Ishikawa (cell line): ENCODE data around the gene RO60.

Source experiments
- CEBPB ChIP-seq: IDR thresholded peaks from 2 replicates; pipeline ENCODE4 v1.6.1; 2012
- CREB1 ChIP-seq: IDR thresholded peaks from 2 replicates; pipeline ENCODE4 v1.6.1; 2012; ENCODE audit warnings: low read depth
- EGR1 ChIP-seq: IDR thresholded peaks from 2 replicates; pipeline ENCODE4 v1.6.1; 2012
- EP300 ChIP-seq: IDR thresholded peaks from 2 replicates; pipeline ENCODE4 v1.6.1; 2012; ENCODE audit warnings: borderline replicate concordance
- FOXM1 ChIP-seq: IDR thresholded peaks from 2 replicates; pipeline ENCODE4 v1.6.1; 2012; ENCODE audit warnings: low read depth, borderline replicate concordance
- NFIC ChIP-seq: IDR thresholded peaks from 2 replicates; pipeline ENCODE4 v1.6.1; 2012
- RAD21 ChIP-seq: IDR thresholded peaks from 2 replicates; pipeline ENCODE4 v1.6.1; 2012; ENCODE audit warnings: low read depth
- REST ChIP-seq: IDR thresholded peaks from 2 replicates; pipeline ENCODE4 v1.6.1; 2012; ENCODE audit warnings: low read depth, mild to moderate bottlenecking
- TAF1 ChIP-seq: IDR thresholded peaks from 2 replicates; pipeline ENCODE4 v1.6.1; 2012; ENCODE audit warnings: low read depth, mild to moderate bottlenecking
- TCF12 ChIP-seq: IDR thresholded peaks from 2 replicates; pipeline ENCODE4 v1.6.1; 2012; ENCODE audit warnings: low read depth
- TEAD4 ChIP-seq: IDR thresholded peaks from 2 replicates; pipeline ENCODE4 v1.6.1; 2012
- YY1 ChIP-seq: IDR thresholded peaks from 2 replicates; pipeline ENCODE4 v1.6.1; 2012; ENCODE audit warnings: low read depth
- ZBTB7A ChIP-seq: IDR thresholded peaks from 2 replicates; pipeline ENCODE4 v1.6.1; 2012; ENCODE audit warnings: low read depth
- TF ChIP-seq, protein P1 (sequence below): IDR thresholded peaks from 2 replicates; pipeline ENCODE4 v1.6.1; 2012
- TF ChIP-seq, protein P2 (sequence below): IDR thresholded peaks from 2 replicates; pipeline ENCODE4 v1.6.1; 2012

Gene RO60

DNA sequence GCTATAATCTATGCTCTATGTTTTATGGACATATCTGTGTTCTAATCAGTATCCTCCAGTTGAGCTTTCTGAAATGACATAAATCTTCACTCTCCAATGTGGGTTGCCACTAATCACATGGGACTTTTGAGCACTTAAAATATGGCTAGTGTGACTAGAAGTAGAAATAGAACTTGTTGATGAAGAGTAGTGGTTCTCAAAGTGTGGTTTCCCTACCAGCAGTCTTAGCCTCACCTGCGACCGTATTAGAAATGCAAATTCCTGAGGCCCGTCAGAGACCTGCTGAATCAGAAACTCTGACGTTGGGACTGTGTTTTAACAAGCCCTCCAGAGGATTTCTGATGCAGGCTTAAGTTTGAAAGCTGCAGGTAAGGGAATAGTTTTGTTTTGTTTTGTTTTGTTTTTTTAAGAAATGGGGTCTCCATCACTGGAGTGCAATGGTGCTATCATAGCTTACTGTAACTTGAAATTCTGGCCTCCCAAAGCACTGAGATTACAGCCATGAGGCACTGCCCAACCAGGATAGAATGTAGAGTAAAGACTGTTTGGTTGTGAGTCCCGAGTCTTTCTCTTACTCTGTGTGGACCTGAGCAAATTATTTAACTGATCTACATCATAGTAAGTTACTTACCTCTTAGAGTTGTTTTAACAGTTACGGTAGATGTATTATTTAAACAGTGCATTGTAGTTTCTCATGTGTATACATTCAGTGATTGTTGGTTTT lies 24.1 kb downstream of the RO60 start:
- no peak for TF ChIP-seq TCF12
- no peak for TF ChIP-seq YY1
- no peak for TF ChIP-seq REST
- no peak for TF ChIP-seq EGR1
- no peak for TF ChIP-seq ZBTB7A
- TF ChIP-seq TAF1, result no peak
- TF ChIP-seq CREB1, result no peak
- no peak for TF ChIP-seq FOXM1
- TF ChIP-seq, protein P1, sequence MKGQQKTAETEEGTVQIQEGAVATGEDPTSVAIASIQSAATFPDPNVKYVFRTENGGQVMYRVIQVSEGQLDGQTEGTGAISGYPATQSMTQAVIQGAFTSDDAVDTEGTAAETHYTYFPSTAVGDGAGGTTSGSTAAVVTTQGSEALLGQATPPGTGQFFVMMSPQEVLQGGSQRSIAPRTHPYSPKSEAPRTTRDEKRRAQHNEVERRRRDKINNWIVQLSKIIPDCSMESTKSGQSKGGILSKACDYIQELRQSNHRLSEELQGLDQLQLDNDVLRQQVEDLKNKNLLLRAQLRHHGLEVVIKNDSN, result no peak
- no peak for TF ChIP-seq CEBPB
- TF ChIP-seq NFIC, result no peak
- TF ChIP-seq, protein P2, sequence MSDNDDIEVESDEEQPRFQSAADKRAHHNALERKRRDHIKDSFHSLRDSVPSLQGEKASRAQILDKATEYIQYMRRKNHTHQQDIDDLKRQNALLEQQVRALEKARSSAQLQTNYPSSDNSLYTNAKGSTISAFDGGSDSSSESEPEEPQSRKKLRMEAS, result no peak
- TF ChIP-seq RAD21, result no peak
- no peak for TF ChIP-seq TEAD4

DNA sequence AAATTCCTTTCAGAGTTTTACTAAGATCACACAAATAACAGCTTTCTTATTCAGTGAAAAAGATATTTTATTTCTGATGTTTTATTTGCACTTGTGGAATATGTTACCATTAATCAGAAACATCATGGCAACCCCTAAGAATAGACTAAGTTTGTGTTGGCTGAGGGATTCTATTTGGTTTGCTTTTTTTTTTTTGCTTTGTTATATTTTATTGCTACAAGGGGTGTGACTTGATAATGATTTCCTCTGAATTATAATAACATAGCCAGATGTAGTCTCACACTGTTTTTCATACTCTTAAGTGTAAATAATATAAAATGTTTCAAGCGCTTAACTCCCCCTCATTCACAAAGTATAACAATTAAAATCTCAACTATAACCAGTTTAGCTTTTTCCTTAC lies 25.9 kb downstream of the RO60 start:
- TF ChIP-seq CEBPB, result no peak

GRCh38 chr1:193086342-193086741 lies 26.9 kb downstream of the RO60 start:
- no peak for TF ChIP-seq TCF12
- TF ChIP-seq, protein P1, result no peak
- no peak for TF ChIP-seq YY1
- TF ChIP-seq FOXM1, result no peak
- TF ChIP-seq EP300, result no peak
- TF ChIP-seq EGR1, result no peak
- TF ChIP-seq CEBPB, result no peak
- TF ChIP-seq TAF1, result no peak
- no peak for TF ChIP-seq REST
- TF ChIP-seq RAD21, result no peak
- TF ChIP-seq, protein P2, result no peak
- no peak for TF ChIP-seq NFIC
- TF ChIP-seq ZBTB7A, result no peak

DNA sequence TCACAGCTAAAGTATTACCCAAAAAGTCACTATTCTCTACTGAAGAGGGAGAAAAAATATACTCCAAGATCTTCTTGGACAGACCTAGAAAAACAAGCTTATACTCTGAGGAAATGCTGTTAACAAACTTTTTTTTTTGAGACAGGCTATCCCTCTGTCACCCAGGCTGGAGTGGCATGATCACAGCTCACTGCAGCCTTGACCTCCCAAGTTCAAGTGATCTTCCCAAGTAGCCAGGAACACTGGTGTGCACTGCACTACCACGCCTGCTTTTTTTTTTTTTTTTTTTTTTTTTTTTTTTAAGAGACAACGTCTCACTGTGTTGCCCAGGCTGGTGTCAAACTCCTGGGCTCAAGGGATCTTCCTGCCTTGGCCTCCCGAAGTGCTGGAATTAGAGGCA lies 28.5 kb downstream of the RO60 start:
- TF ChIP-seq EGR1, result no peak
- TF ChIP-seq TAF1, result no peak
- TF ChIP-seq, protein P2, result no peak
- no peak for TF ChIP-seq CREB1
- no peak for TF ChIP-seq REST
- TF ChIP-seq RAD21, result no peak
- TF ChIP-seq NFIC, result no peak
- TF ChIP-seq EP300, result no peak
- TF ChIP-seq TEAD4, result no peak
- TF ChIP-seq ZBTB7A, result no peak
- no peak for TF ChIP-seq YY1

GRCh38 chr1:193090865-193091264 lies 31.5 kb downstream of the RO60 start:
- TF ChIP-seq REST (no peak), EP300 (no peak), YY1 (no peak), CREB1 (no peak), ZBTB7A (no peak)
